ENCODE measurements around the gene APP. TPM values are rescaled to one million over a fixed set of nuclear protein-coding genes. Genes with fewer than 3 reads are reported as not detected.
A peak's percentile ranks its signal among the peaks of the same experiment; 100 is the strongest.

APP gene
- total RNA-seq, 3 donors from 2014 or later, result 270 to 546 (median 383) TPM

- Histone ChIP-seq H3K27me3 (no peaks in the 10 kb centered on the region), H3K36me3 (no peaks in the 10 kb centered on the region), H3K4me1 (no peaks in the 10 kb centered on the region), H3K4me3 (no peak overlapping the region), H3K9me3 (no peaks in the 10 kb centered on the region), H3K27ac (no peak overlapping the region)
- TF ChIP-seq, protein P1, sequence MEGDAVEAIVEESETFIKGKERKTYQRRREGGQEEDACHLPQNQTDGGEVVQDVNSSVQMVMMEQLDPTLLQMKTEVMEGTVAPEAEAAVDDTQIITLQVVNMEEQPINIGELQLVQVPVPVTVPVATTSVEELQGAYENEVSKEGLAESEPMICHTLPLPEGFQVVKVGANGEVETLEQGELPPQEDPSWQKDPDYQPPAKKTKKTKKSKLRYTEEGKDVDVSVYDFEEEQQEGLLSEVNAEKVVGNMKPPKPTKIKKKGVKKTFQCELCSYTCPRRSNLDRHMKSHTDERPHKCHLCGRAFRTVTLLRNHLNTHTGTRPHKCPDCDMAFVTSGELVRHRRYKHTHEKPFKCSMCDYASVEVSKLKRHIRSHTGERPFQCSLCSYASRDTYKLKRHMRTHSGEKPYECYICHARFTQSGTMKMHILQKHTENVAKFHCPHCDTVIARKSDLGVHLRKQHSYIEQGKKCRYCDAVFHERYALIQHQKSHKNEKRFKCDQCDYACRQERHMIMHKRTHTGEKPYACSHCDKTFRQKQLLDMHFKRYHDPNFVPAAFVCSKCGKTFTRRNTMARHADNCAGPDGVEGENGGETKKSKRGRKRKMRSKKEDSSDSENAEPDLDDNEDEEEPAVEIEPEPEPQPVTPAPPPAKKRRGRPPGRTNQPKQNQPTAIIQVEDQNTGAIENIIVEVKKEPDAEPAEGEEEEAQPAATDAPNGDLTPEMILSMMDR (IDR thresholded peaks at IDR 0.05), result no peak
- TF ChIP-seq POLR2AphosphoS5 (IDR thresholded peaks at IDR 0.05) (no peak), POLR2A (IDR thresholded peaks at IDR 0.05) (no peak)
- no peak for DNase-seq (ENCODE audit: low spot score in 2 of 2)
- intact Hi-C loops (cut with DNase I; ENCODE audit: low total_unique reads), result no loop called here
Measured at GRCh38 chr21:25986928-25987327, 183.6 kb downstream of the APP start.

- no peaks in the 10 kb centered on the region for H3K9me3 ChIP-seq
- no peaks in the 10 kb centered on the region for H3K36me3 ChIP-seq
- intact Hi-C loops (cut with DNase I; ENCODE audit: low total_unique reads), result no loop called here
- no peak overlapping the region for H3K27ac ChIP-seq
- DNase-seq (ENCODE audit: low spot score in 2 of 2), result no peak
- H3K4me3 ChIP-seq, result no peak overlapping the region
- TF ChIP-seq, protein P1 (IDR thresholded peaks at IDR 0.05), result no peak
- TF ChIP-seq POLR2AphosphoS5 (IDR thresholded peaks at IDR 0.05), result no peak
- TF ChIP-seq POLR2A (IDR thresholded peaks at IDR 0.05), result no peak
- no peaks in the 10 kb centered on the region for H3K4me1 ChIP-seq
- H3K27me3 ChIP-seq, result no peaks in the 10 kb centered on the region
Measured at GRCh38 chr21:25985990-25986389, 184.6 kb downstream of the APP start.

- no peaks in the 10 kb centered on the region for H3K36me3 ChIP-seq
- H3K9me3 ChIP-seq, result no peaks in the 10 kb centered on the region
- H3K27me3 ChIP-seq, result no peaks in the 10 kb centered on the region
- H3K4me3 ChIP-seq, result no peak overlapping the region
- DNase-seq (ENCODE audit: low spot score in 2 of 2), result no peak
- no peak overlapping the region for H3K27ac ChIP-seq
- no peaks in the 10 kb centered on the region for H3K4me1 ChIP-seq
- TF ChIP-seq, protein P1 (IDR thresholded peaks at IDR 0.05), result no peak
- TF ChIP-seq POLR2AphosphoS5 (IDR thresholded peaks at IDR 0.05) (no peak), POLR2A (IDR thresholded peaks at IDR 0.05) (no peak)
- intact Hi-C loops (cut with DNase I; ENCODE audit: low total_unique reads), result no loop called here
Measured at GRCh38 chr21:25984538-25984937, 186.0 kb downstream of the APP start.

DNA sequence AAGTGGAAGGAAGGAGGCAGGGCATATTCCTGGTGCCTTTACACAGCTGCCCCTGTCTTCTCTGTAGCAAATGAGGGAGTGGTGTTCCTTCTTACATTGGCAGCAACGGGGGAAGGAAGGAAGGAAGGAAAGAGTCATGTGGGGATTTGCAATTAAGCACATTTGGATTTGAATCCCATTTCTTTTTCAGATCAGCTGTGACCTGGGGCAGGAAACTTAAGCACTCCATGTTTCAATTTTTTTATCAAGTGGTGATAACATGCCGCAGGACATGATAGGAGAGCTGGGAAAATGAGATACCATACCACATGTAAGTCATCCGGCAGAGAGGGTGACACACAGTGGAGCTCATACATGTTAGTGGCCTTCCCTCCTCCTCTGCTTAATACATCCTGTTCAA, 186.8 kb downstream of the APP start:
- Histone ChIP-seq H3K4me3 (no peak overlapping the region), H3K4me1 (no peaks in the 10 kb centered on the region), H3K27me3 (no peaks in the 10 kb centered on the region), H3K27ac (no peak overlapping the region), H3K36me3 (no peaks in the 10 kb centered on the region), H3K9me3 (no peaks in the 10 kb centered on the region)
- no peak for DNase-seq (ENCODE audit: low spot score in 2 of 2)
- intact Hi-C loops (cut with DNase I; ENCODE audit: low total_unique reads), result no loop called here
- TF ChIP-seq POLR2AphosphoS5 (IDR thresholded peaks at IDR 0.05), result peak in 1 of 3 donors; percentile 20
- TF ChIP-seq POLR2A (IDR thresholded peaks at IDR 0.05), result no peak

DNA sequence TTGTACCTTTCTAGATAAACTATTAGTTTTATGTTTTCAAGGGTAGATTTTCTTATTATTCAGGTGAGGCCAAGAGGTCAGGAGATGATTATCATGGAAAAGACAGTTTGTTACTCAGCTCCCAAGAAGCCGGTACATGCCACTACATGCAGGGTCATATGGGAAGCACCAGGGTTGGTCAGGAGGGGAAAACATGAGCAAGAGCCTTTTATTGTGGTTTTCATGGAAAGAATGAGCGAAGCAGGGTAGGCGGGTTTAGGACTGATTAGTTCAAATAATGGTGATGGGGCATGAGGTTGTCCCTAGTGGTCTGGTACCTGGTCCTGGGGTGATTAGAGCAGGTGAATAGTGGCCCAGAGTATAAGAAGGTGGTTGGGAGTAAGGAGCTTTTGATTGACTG, 189.9 kb downstream of the APP start:
- H3K4me1 ChIP-seq, result no peaks in the 10 kb centered on the region
- H3K4me3 ChIP-seq, result no peak overlapping the region
- H3K27me3 ChIP-seq, result no peaks in the 10 kb centered on the region
- no peak for TF ChIP-seq POLR2AphosphoS5 (IDR thresholded peaks at IDR 0.05)
- TF ChIP-seq, protein P1 (IDR thresholded peaks at IDR 0.05), result no peak
- TF ChIP-seq POLR2A (IDR thresholded peaks at IDR 0.05), result no peak
- intact Hi-C loops (cut with DNase I; ENCODE audit: low total_unique reads), result no loop called here
- H3K27ac ChIP-seq, result peak overlapping the region; percentile 43 to 66
- H3K9me3 ChIP-seq, result no peaks in the 10 kb centered on the region
- DNase-seq (ENCODE audit: low spot score in 2 of 2), result no peak
- no peaks in the 10 kb centered on the region for H3K36me3 ChIP-seq

Measured in breast epithelium (tissue), 4 donors.